ENCODE data around the gene TMEM120B. TPM values are rescaled to one million over a fixed set of nuclear protein-coding genes. Genes with fewer than 3 reads are reported as not detected.
"Not testable (repeated sequence)": the region's sequence is repeated elsewhere in the genome, so short reads cannot be mapped to it uniquely, and the experiment has no call there.

The TMEM120B gene
- total RNA-seq, 3 donors from 2014 or later: 5.4 to 8.2 (median 6.1) TPM

GRCh38 chr12:121711361-121712189 lies 977 bp upstream of the TMEM120B start:
- H3K4me1 ChIP-seq: peaks cover 0 to 5% of the 10 kb centered on the region in 2 donors
- H3K4me3 ChIP-seq: peak overlapping the region; percentile 86 to 95 (median 90)
- no peak for DNase-seq (ENCODE audit: low spot score in 2 of 2)
- intact Hi-C loops (cut with DNase I; ENCODE audit: low total_unique reads): no loop called here
- TF ChIP-seq CTCF (IDR thresholded peaks at IDR 0.05) (no peak), POLR2AphosphoS5 (IDR thresholded peaks at IDR 0.05) (no peak), POLR2A (IDR thresholded peaks at IDR 0.05) (no peak)
- H3K27me3 ChIP-seq: no peaks in the 10 kb centered on the region
- peak overlapping the region; percentile 74 to 80 for H3K27ac ChIP-seq
- no peaks in the 10 kb centered on the region for H3K36me3 ChIP-seq
- no peaks in the 10 kb centered on the region for H3K9me3 ChIP-seq

- Histone ChIP-seq H3K27ac (peak overlapping the region; percentile 74 to 80), H3K4me1 (peaks cover 0 to 5% of the 10 kb centered on the region in 2 donors), H3K36me3 (no peaks in the 10 kb centered on the region), H3K9me3 (no peaks in the 10 kb centered on the region), H3K4me3 (peak overlapping the region; percentile 86 to 95 (median 90)), H3K27me3 (no peaks in the 10 kb centered on the region)
- TF ChIP-seq POLR2A (IDR thresholded peaks at IDR 0.05) (no peak), POLR2AphosphoS5 (IDR thresholded peaks at IDR 0.05) (no peak), CTCF (IDR thresholded peaks at IDR 0.05) (no peak)
- intact Hi-C loops (cut with DNase I; ENCODE audit: low total_unique reads): no loop called here
- DNase-seq (ENCODE audit: low spot score in 2 of 2): no peak
Observed at GRCh38 chr12:121712190-121712460, 427 bp upstream of the TMEM120B start.

GRCh38 chr12:121713257-121713777 lies 765 bp downstream of the TMEM120B start:
- H3K4me3 ChIP-seq: peak overlapping the region; percentile 86 to 95 (median 90)
- peak overlapping the region; percentile 74 to 80 for H3K27ac ChIP-seq
- no peak for DNase-seq (ENCODE audit: low spot score in 2 of 2)
- intact Hi-C loops (cut with DNase I; ENCODE audit: low total_unique reads): no loop called here
- H3K27me3 ChIP-seq: no peaks in the 10 kb centered on the region
- H3K4me1 ChIP-seq: peaks cover 0 to 5% of the 10 kb centered on the region in 2 donors
- H3K36me3 ChIP-seq: no peaks in the 10 kb centered on the region
- H3K9me3 ChIP-seq: no peaks in the 10 kb centered on the region
- TF ChIP-seq CTCF (IDR thresholded peaks at IDR 0.05): no peak
- no peak for TF ChIP-seq POLR2A (IDR thresholded peaks at IDR 0.05)
- no peak for TF ChIP-seq POLR2AphosphoS5 (IDR thresholded peaks at IDR 0.05)

DNA sequence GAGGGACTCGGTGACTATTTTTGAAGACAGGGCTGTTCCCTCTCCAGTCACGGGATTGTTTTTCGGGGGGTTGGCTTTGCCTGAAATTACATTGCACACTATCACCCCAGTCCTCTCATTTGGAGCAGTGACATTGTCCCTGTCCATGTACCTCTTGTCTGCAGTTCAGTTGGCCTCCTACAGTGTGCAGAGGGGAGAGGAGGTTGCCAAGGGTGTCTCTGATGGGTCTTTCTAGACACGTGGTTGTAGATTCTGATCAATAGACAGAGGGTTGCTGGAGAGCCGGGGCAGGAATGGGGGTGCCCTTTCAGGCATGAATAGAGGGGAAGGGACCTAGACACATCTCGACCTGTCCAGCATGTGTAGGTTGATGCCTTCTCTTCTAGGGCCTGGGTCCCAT lies 1.2 kb downstream of the TMEM120B start:
- Histone ChIP-seq H3K27me3 (no peaks in the 10 kb centered on the region), H3K27ac (peak overlapping the region; percentile 74 to 80), H3K9me3 (no peaks in the 10 kb centered on the region), H3K36me3 (no peaks in the 10 kb centered on the region), H3K4me1 (peaks cover 0 to 5% of the 10 kb centered on the region in 2 donors), H3K4me3 (peak overlapping the region; percentile 86 to 95 (median 90))
- intact Hi-C loops (cut with DNase I; ENCODE audit: low total_unique reads): no loop called here
- DNase-seq (ENCODE audit: low spot score in 2 of 2): no peak
- TF ChIP-seq POLR2A (IDR thresholded peaks at IDR 0.05) (no peak), POLR2AphosphoS5 (IDR thresholded peaks at IDR 0.05) (no peak), CTCF (IDR thresholded peaks at IDR 0.05) (no peak)

- DNase-seq (ENCODE audit: low spot score in 2 of 2); H3K36me3 ChIP-seq; H3K27me3 ChIP-seq; H3K9me3 ChIP-seq; H3K4me3 ChIP-seq; H3K4me1 ChIP-seq; H3K27ac ChIP-seq; intact Hi-C loops (cut with DNase I; ENCODE audit: low total_unique reads): not testable (repeated sequence)
Observed at GRCh38 chr12:121715055-121715454, 2.5 kb downstream of the TMEM120B start.

All from breast epithelium (tissue), 4 donors.